Stomach (tissue), 4 donors: Measurements from ENCODE around the gene NFIC.

Experiments
- CTCF ChIP-seq, 7 experiments: fragments of 450-650 bp in 4 of 7; fragments of 200-600 bp in 3 of 7; sonication (generic) in 3 of 7; IDR thresholded peaks; one replicate each; pipeline ENCODE4 v1.5.1; 2016 to 2019; ENCODE audit warnings: antibody characterized with exemption in 7 of 7, control low read depth in 2 of 7, mild to moderate bottlenecking in 1 of 7
- EP300 ChIP-seq: sonication (generic); formaldehyde crosslinking; IDR thresholded peaks from one replicate; pipeline ENCODE4 v1.6.1; 2017; ENCODE audit warnings: antibody characterized with exemption

GRCh38 chr19:3328743-3329142 lies 37.6 kb upstream of the NFIC start:
- TF ChIP-seq CTCF (IDR thresholded peaks at IDR 0.05) (no peak), EP300 (no peak)
